Mucosa of rectum (tissue), 2 donors: ENCODE results near the gene ZSCAN32.
A peak's percentile ranks its signal among the peaks of the same experiment; 100 is the strongest.

Experiments
- H3K27ac ChIP-seq, 2 donors: one replicate each; pipeline ENCODE4 v1.7.0; 2013; ENCODE audit warnings: inconsistent platforms in 2 of 2, low read depth in 2 of 2, low read length in 2 of 2
- H3K27me3 ChIP-seq, 2 donors: one replicate each; pipeline ENCODE4 v1.7.0; 2013; ENCODE audit warnings: low read length in 2 of 2; ENCODE audit not compliant: control insufficient read depth in 2 of 2, insufficient read depth in 2 of 2
- H3K36me3 ChIP-seq, 2 donors: one replicate each; pipeline ENCODE4 v1.7.0; 2013; ENCODE audit warnings: low read length in 2 of 2; ENCODE audit not compliant: control insufficient read depth in 2 of 2, insufficient read depth in 2 of 2
- H3K4me1 ChIP-seq, 2 donors: one replicate each; pipeline ENCODE4 v1.7.0; 2013; ENCODE audit warnings: low read length in 2 of 2, mild to moderate bottlenecking in 1 of 2; ENCODE audit not compliant: control insufficient read depth in 2 of 2, insufficient read depth in 2 of 2
- H3K4me3 ChIP-seq, 2 donors: one replicate each; pipeline ENCODE4 v1.7.0; 2013; ENCODE audit warnings: low read length in 2 of 2
- H3K9ac ChIP-seq, 2 donors: one replicate each; pipeline ENCODE4 v1.7.0; 2013; ENCODE audit warnings: low read length in 2 of 2, low read depth in 1 of 2, mild to moderate bottlenecking in 1 of 2
- H3K9me3 ChIP-seq, 2 donors: one replicate each; pipeline ENCODE4 v1.7.0; 2013; ENCODE audit warnings: low read length in 2 of 2; ENCODE audit not compliant: control insufficient read depth in 2 of 2
- donor health status: healthy.
- donor health status: Normal muscosa, but diverticular disease.

The ZSCAN32 gene

GRCh38 chr16:3401719-3402397 lies 1.1 kb upstream of the ZSCAN32 start:
- H3K4me3 ChIP-seq = peak overlapping the region; percentile 91 to 94
- peaks cover 11 to 14% of the 10 kb centered on the region in 2 donors for H3K9me3 ChIP-seq
- peaks cover 9 to 12% of the 10 kb centered on the region in 2 donors for H3K4me1 ChIP-seq
- H3K9ac ChIP-seq = peak overlapping the region; percentile 85 to 93
- H3K27ac ChIP-seq = peak overlapping the region; percentile 78 to 87
- H3K27me3 ChIP-seq = no peaks in the 10 kb centered on the region
- H3K36me3 ChIP-seq = peaks cover 34 to 37% of the 10 kb centered on the region in 2 donors

GRCh38 chr16:3400446-3400778 lies 392 bp downstream of the ZSCAN32 start:
- Histone ChIP-seq H3K27me3 (no peaks in the 10 kb centered on the region), H3K9me3 (peaks cover 5 to 8% of the 10 kb centered on the region in 2 donors), H3K9ac (peak overlapping the region; percentile 85 to 92), H3K27ac (peak overlapping the region; percentile 85), H3K36me3 (peaks cover 28 to 37% of the 10 kb centered on the region in 2 donors), H3K4me3 (peak overlapping the region; percentile 91 to 94), H3K4me1 (peaks cover 9 to 12% of the 10 kb centered on the region in 2 donors)

- H3K4me1 ChIP-seq = no peaks in the 10 kb centered on the region
- no peak overlapping the region for H3K27ac ChIP-seq
- H3K4me3 ChIP-seq = no peak overlapping the region
- H3K9me3 ChIP-seq = peaks cover 22% of the 10 kb centered on the region in 2 donors
- H3K9ac ChIP-seq = no peak overlapping the region
- no peaks in the 10 kb centered on the region for H3K27me3 ChIP-seq
- H3K36me3 ChIP-seq = peaks cover 38 to 57% of the 10 kb centered on the region in 2 donors
These were observed 11.0 kb downstream of the ZSCAN32 start for GRCh38 chr16:3389663-3390338.

- Histone ChIP-seq H3K27ac (no peak overlapping the region), H3K27me3 (no peaks in the 10 kb centered on the region), H3K9ac (no peak overlapping the region), H3K4me1 (no peaks in the 10 kb centered on the region), H3K9me3 (peaks cover 33 to 35% of the 10 kb centered on the region in 2 donors), H3K4me3 (no peak overlapping the region), H3K36me3 (peaks cover 49 to 61% of the 10 kb centered on the region in 2 donors)
These were observed 12.5 kb downstream of the ZSCAN32 start for GRCh38 chr16:3388325-3388724.

GRCh38 chr16:3383045-3383448 lies 17.8 kb downstream of the ZSCAN32 start:
- Histone ChIP-seq H3K36me3 (peaks cover 41 to 43% of the 10 kb centered on the region in 2 donors), H3K27ac (no peak overlapping the region), H3K9me3 (peaks cover 52 to 53% of the 10 kb centered on the region in 2 donors), H3K4me3 (peak overlapping the region in 1 of 2 donors; percentile 35), H3K9ac (no peak overlapping the region), H3K4me1 (no peaks in the 10 kb centered on the region), H3K27me3 (no peaks in the 10 kb centered on the region)

- Histone ChIP-seq H3K4me1 (no peaks in the 10 kb centered on the region), H3K36me3 (peaks cover 10 to 12% of the 10 kb centered on the region in 2 donors), H3K4me3 (no peak overlapping the region), H3K27ac (no peak overlapping the region), H3K9ac (no peak overlapping the region), H3K9me3 (peaks cover 22 to 30% of the 10 kb centered on the region in 2 donors), H3K27me3 (no peaks in the 10 kb centered on the region)
These were observed 22.9 kb downstream of the ZSCAN32 start for GRCh38 chr16:3377917-3378316.

GRCh38 chr16:3375680-3376079 lies 25.1 kb downstream of the ZSCAN32 start:
- H3K9me3 ChIP-seq = peaks cover 6 to 11% of the 10 kb centered on the region in 2 donors

GRCh38 chr16:3369073-3369472 lies 31.7 kb downstream of the ZSCAN32 start:
- H3K4me1 ChIP-seq = no peaks in the 10 kb centered on the region
- no peak overlapping the region for H3K4me3 ChIP-seq
- no peak overlapping the region for H3K27ac ChIP-seq
- H3K36me3 ChIP-seq = no peaks in the 10 kb centered on the region
- H3K9me3 ChIP-seq = peaks cover 3 to 8% of the 10 kb centered on the region in 2 donors
- H3K27me3 ChIP-seq = no peaks in the 10 kb centered on the region
- H3K9ac ChIP-seq = no peak overlapping the region

More at GRCh38 chr16:3375680-3376079, 25.1 kb downstream of the ZSCAN32 start:
- Histone ChIP-seq H3K27me3 (no peaks in the 10 kb centered on the region), H3K27ac (no peak overlapping the region), H3K36me3 (no peaks in the 10 kb centered on the region), H3K9ac (no peak overlapping the region), H3K4me3 (no peak overlapping the region), H3K4me1 (no peaks in the 10 kb centered on the region)

GRCh38 chr16:3364774-3365427 lies 35.9 kb downstream of the ZSCAN32 start:
- peak overlapping the region; percentile 61 to 67 for H3K27ac ChIP-seq
- peaks cover 3 to 8% of the 10 kb centered on the region in 2 donors for H3K9me3 ChIP-seq
- no peaks in the 10 kb centered on the region for H3K36me3 ChIP-seq
- H3K4me1 ChIP-seq = no peaks in the 10 kb centered on the region
- peaks cover 0 to 2% of the 10 kb centered on the region in 2 donors for H3K27me3 ChIP-seq
- H3K4me3 ChIP-seq = peak overlapping the region; percentile 65 to 77
- H3K9ac ChIP-seq = peak overlapping the region; percentile 20 to 24

- peaks cover 3 to 8% of the 10 kb centered on the region in 2 donors for H3K9me3 ChIP-seq
- no peaks in the 10 kb centered on the region for H3K36me3 ChIP-seq
- H3K4me3 ChIP-seq = no peak overlapping the region
- no peaks in the 10 kb centered on the region for H3K4me1 ChIP-seq
- no peak overlapping the region for H3K27ac ChIP-seq
- no peak overlapping the region for H3K9ac ChIP-seq
- H3K27me3 ChIP-seq = peaks cover 0 to 2% of the 10 kb centered on the region in 2 donors
These were observed 37.0 kb downstream of the ZSCAN32 start for GRCh38 chr16:3363793-3364192.
